Immature natural killer cell (primary cell): ENCODE results near the gene MED27. TPM values are rescaled to one million over a fixed set of nuclear protein-coding genes. Genes with fewer than 3 reads are reported as not detected.

Experiments used
- DNase-seq, 3 donors: peaks; one replicate each; pipeline ENCODE4 v3.0.0; 2022; ENCODE audit warnings: mixed read lengths in 1 of 3
- H3K27ac Mint-ChIP-seq, 6 donors: one replicate each; pipeline ENCODE4 v1.8.0; 2020; ENCODE audit warnings: mixed read lengths in 6 of 6, mild to moderate bottlenecking in 5 of 6, inconsistent platforms in 4 of 6, moderate library complexity in 3 of 6
- H3K27me3 Mint-ChIP-seq, 3 donors: one replicate each; pipeline ENCODE4 v1.8.0; 2020 to 2021; ENCODE audit warnings: low read depth in 3 of 3, mild to moderate bottlenecking in 3 of 3, mixed read lengths in 3 of 3, moderate library complexity in 3 of 3, inconsistent platforms in 1 of 3
- H3K36me3 Mint-ChIP-seq, 3 donors: one replicate each; pipeline ENCODE4 v1.8.0; 2020; ENCODE audit warnings: mixed read lengths in 3 of 3, inconsistent platforms in 2 of 3, mild to moderate bottlenecking in 2 of 3
- H3K4me1 Mint-ChIP-seq, 2 donors: one replicate each; pipeline ENCODE4 v1.8.0; 2020; ENCODE audit warnings: inconsistent platforms in 2 of 2, mild to moderate bottlenecking in 2 of 2, mixed read lengths in 2 of 2, moderate library complexity in 1 of 2
- H3K4me3 Mint-ChIP-seq, 5 donors: one replicate each; pipeline ENCODE4 v1.8.0; 2020; ENCODE audit warnings: mild to moderate bottlenecking in 5 of 5, mixed read lengths in 5 of 5, inconsistent platforms in 3 of 5, moderate library complexity in 3 of 5
- H3K9me3 Mint-ChIP-seq, 6 donors: one replicate each; pipeline ENCODE4 v1.8.0; 2020; ENCODE audit warnings: mild to moderate bottlenecking in 6 of 6, mixed read lengths in 6 of 6, inconsistent platforms in 4 of 6, moderate library complexity in 3 of 6
- polyA plus RNA-seq, 3 donors: library from polyadenylated mRNA; unstranded; fragments of 300-500 nt; fragmentation: Illumina TruSeq; gene quantifications; one replicate each; pipeline ENCODE4 v1.2.3, GENCODE V29; 2021

The MED27 gene
- 10 to 100 TPM; 46.3 to 90.1 (median 53.7) TPM for polyA plus RNA-seq

GRCh38 chr9:132079391-132080091, at the start of gene MED27:
TSS of gene MED27 (minus strand) at chr9:132079867. CDS start at chr9:132079844, 23 bp downstream.
- Mint-ChIP-seq H3K4me3 (peak within 1 kb of the TSS; percentile 94 to 99 (median 96)), H3K27ac (peak within 1 kb of the TSS; percentile 84 to 97 (median 90)), H3K9me3 (no peaks in the 10 kb centered on the region), H3K36me3 (peaks cover 5 to 21% (median 8%) of the 10 kb centered on the region in 3 donors), H3K4me1 (peaks cover 29 to 54% of the 10 kb centered on the region in 2 donors), H3K27me3 (peaks cover 2 to 12% (median 4%) of the 10 kb centered on the region in 3 donors)
- peak; percentile 85 to 88 (median 88) for DNase-seq

- Mint-ChIP-seq H3K27me3 (peaks cover 9 to 23% (median 23%) of the 10 kb centered on the region in 3 donors), H3K27ac (no peak overlapping the region), H3K4me3 (no peak overlapping the region), H3K4me1 (peaks cover 6 to 7% of the 10 kb centered on the region in 2 donors), H3K36me3 (no peaks in the 10 kb centered on the region), H3K9me3 (no peaks in the 10 kb centered on the region)
- DNase-seq = no peak
Measured at GRCh38 chr9:132127888-132128534, 48.3 kb upstream of the MED27 start.

- H3K4me3 Mint-ChIP-seq = peak overlapping the region in 2 of 5 donors; percentile 42 to 68
- H3K27me3 Mint-ChIP-seq = peaks cover 9 to 27% (median 24%) of the 10 kb centered on the region in 3 donors
- H3K9me3 Mint-ChIP-seq = no peaks in the 10 kb centered on the region
- H3K4me1 Mint-ChIP-seq = peaks cover 6 to 7% of the 10 kb centered on the region in 2 donors
- no peak for DNase-seq
- no peak overlapping the region for H3K27ac Mint-ChIP-seq
- no peaks in the 10 kb centered on the region for H3K36me3 Mint-ChIP-seq
Measured at GRCh38 chr9:132126680-132127236, 47.1 kb upstream of the MED27 start.

GRCh38 chr9:132125944-132126679, 46.4 kb upstream of the MED27 start:
- peak overlapping the region in 3 of 5 donors; percentile 25 to 68 (median 42) for H3K4me3 Mint-ChIP-seq
- H3K36me3 Mint-ChIP-seq = no peaks in the 10 kb centered on the region
- H3K9me3 Mint-ChIP-seq = no peaks in the 10 kb centered on the region
- DNase-seq = no peak
- H3K27ac Mint-ChIP-seq = no peak overlapping the region
- H3K4me1 Mint-ChIP-seq = peaks cover 6 to 7% of the 10 kb centered on the region in 2 donors
- peaks cover 10 to 28% (median 22%) of the 10 kb centered on the region in 3 donors for H3K27me3 Mint-ChIP-seq

- H3K4me3 Mint-ChIP-seq = no peak overlapping the region
- H3K27ac Mint-ChIP-seq = no peak overlapping the region
- H3K27me3 Mint-ChIP-seq = peaks cover 10 to 26% (median 23%) of the 10 kb centered on the region in 3 donors
- H3K36me3 Mint-ChIP-seq = no peaks in the 10 kb centered on the region
- DNase-seq = no peak
- H3K9me3 Mint-ChIP-seq = no peaks in the 10 kb centered on the region
- peaks cover 6 to 7% of the 10 kb centered on the region in 2 donors for H3K4me1 Mint-ChIP-seq
Measured at GRCh38 chr9:132125361-132125760, 45.7 kb upstream of the MED27 start.

GRCh38 chr9:132124800-132125199, 45.1 kb upstream of the MED27 start:
- Mint-ChIP-seq H3K36me3 (no peaks in the 10 kb centered on the region), H3K4me1 (peaks cover 6 to 7% of the 10 kb centered on the region in 2 donors), H3K27ac (no peak overlapping the region)

GRCh38 chr9:132121021-132121420, 41.4 kb upstream of the MED27 start:
- DNase-seq = no peak
- Mint-ChIP-seq H3K4me1 (peaks cover under 1 to 2% of the 10 kb centered on the region in 2 donors), H3K36me3 (no peaks in the 10 kb centered on the region), H3K27ac (no peak overlapping the region), H3K9me3 (no peaks in the 10 kb centered on the region), H3K27me3 (peaks cover 9 to 25% (median 14%) of the 10 kb centered on the region in 3 donors), H3K4me3 (no peak overlapping the region)

More at GRCh38 chr9:132124800-132125199, 45.1 kb upstream of the MED27 start:
- H3K9me3 Mint-ChIP-seq = no peaks in the 10 kb centered on the region
- H3K4me3 Mint-ChIP-seq = no peak overlapping the region
- H3K27me3 Mint-ChIP-seq = peaks cover 10 to 26% (median 23%) of the 10 kb centered on the region in 3 donors
- no peak for DNase-seq

GRCh38 chr9:132117694-132118093, 38.0 kb upstream of the MED27 start:
- Mint-ChIP-seq H3K36me3 (no peaks in the 10 kb centered on the region), H3K27me3 (peaks cover 9 to 16% (median 9%) of the 10 kb centered on the region in 3 donors), H3K27ac (no peak overlapping the region), H3K9me3 (no peaks in the 10 kb centered on the region), H3K4me3 (no peak overlapping the region), H3K4me1 (no peaks in the 10 kb centered on the region)
- no peak for DNase-seq

GRCh38 chr9:132116583-132116982, 36.9 kb upstream of the MED27 start:
- Mint-ChIP-seq H3K27me3 (peaks cover 7 to 16% (median 9%) of the 10 kb centered on the region in 3 donors), H3K36me3 (no peaks in the 10 kb centered on the region), H3K9me3 (no peaks in the 10 kb centered on the region)

GRCh38 chr9:132114102-132114707, 34.5 kb upstream of the MED27 start:
- Mint-ChIP-seq H3K36me3 (no peaks in the 10 kb centered on the region), H3K27ac (no peak overlapping the region), H3K27me3 (peaks cover 7 to 20% (median 15%) of the 10 kb centered on the region in 3 donors), H3K4me3 (no peak overlapping the region), H3K9me3 (no peaks in the 10 kb centered on the region), H3K4me1 (no peaks in the 10 kb centered on the region)
- DNase-seq = peak; percentile 21 to 48 (median 36)

More at GRCh38 chr9:132116583-132116982, 36.9 kb upstream of the MED27 start:
- no peak overlapping the region for H3K27ac Mint-ChIP-seq
- no peak for DNase-seq
- H3K4me3 Mint-ChIP-seq = no peak overlapping the region
- H3K4me1 Mint-ChIP-seq = no peaks in the 10 kb centered on the region

GRCh38 chr9:132109291-132109690, 29.6 kb upstream of the MED27 start:
- no peaks in the 10 kb centered on the region for H3K9me3 Mint-ChIP-seq
- no peak overlapping the region for H3K4me3 Mint-ChIP-seq
- DNase-seq = no peak
- no peaks in the 10 kb centered on the region for H3K36me3 Mint-ChIP-seq
- H3K27me3 Mint-ChIP-seq = peaks cover 5 to 26% (median 16%) of the 10 kb centered on the region in 3 donors
- H3K27ac Mint-ChIP-seq = no peak overlapping the region
- H3K4me1 Mint-ChIP-seq = no peaks in the 10 kb centered on the region

- Mint-ChIP-seq H3K4me1 (no peaks in the 10 kb centered on the region), H3K4me3 (no peak overlapping the region), H3K27me3 (peaks cover 2 to 22% (median 14%) of the 10 kb centered on the region in 3 donors), H3K9me3 (no peaks in the 10 kb centered on the region), H3K36me3 (no peaks in the 10 kb centered on the region), H3K27ac (no peak overlapping the region)
- DNase-seq = no peak
Measured at GRCh38 chr9:132108728-132109127, 29.1 kb upstream of the MED27 start.

- Mint-ChIP-seq H3K27ac (no peak overlapping the region), H3K36me3 (no peaks in the 10 kb centered on the region), H3K27me3 (peaks cover 2 to 11% (median 4%) of the 10 kb centered on the region in 3 donors), H3K4me1 (no peaks in the 10 kb centered on the region), H3K9me3 (no peaks in the 10 kb centered on the region), H3K4me3 (no peak overlapping the region)
- DNase-seq = no peak
Measured at GRCh38 chr9:132099741-132100407, 20.2 kb upstream of the MED27 start.
